H1 (cell line): ENCODE results near the gene GSTO2. TPM values are rescaled to one million over a fixed set of nuclear protein-coding genes. Genes with fewer than 3 reads are reported as not detected.

Source experiments
- CTCF ChIA-PET: fragments of 300-600 bp; sonication (Branson Sonifier 250); formaldehyde crosslinking; loops from one replicate; lab custom pipeline; 2021; ENCODE audit not compliant: partially characterized antibody; lab: Charles Lee
- POLR2A ChIA-PET: fragments of 300-600 bp; sonication (Branson Sonifier 250); formaldehyde crosslinking; loops from one replicate; lab custom pipeline; 2021; ENCODE audit warnings: inconsistent platforms; ENCODE audit not compliant: partially characterized antibody; lab: Charles Lee
- DNase-seq, 2 experiments: peaks; one replicate each; pipeline versions ENCODE4 v3.0.0 to v3.0.0-alpha.2; 2010 to 2022; ENCODE audit warnings: low spot score in 2 of 2, low read depth in 1 of 2, mixed read lengths in 1 of 2
- FAIRE-seq: peaks from 2 replicates; lab custom pipeline; 2011; peaks lifted over from hg19 to GRCh38; lab: Jason Lieb, UNC
- H2AFZ ChIP-seq: 2 replicates; pipeline ENCODE4 v1.8.1; 2012; ENCODE audit warnings: low read length, inconsistent platforms
- H2AK5ac ChIP-seq: 2 replicates; pipeline ENCODE4 v1.6.1; 2013; ENCODE audit warnings: low read depth, low read length
- H2BK120ac ChIP-seq: replicated peaks from 2 replicates; pipeline ENCODE3; 2013; ENCODE audit warnings: low read depth, low read length, inconsistent platforms
- H2BK12ac ChIP-seq: 2 replicates; pipeline ENCODE4 v1.6.1; 2013; ENCODE audit warnings: low read depth, low read length
- H2BK15ac ChIP-seq: 2 replicates; pipeline ENCODE4 v1.6.1; 2013; ENCODE audit warnings: low read length
- H2BK20ac ChIP-seq: 2 replicates; pipeline ENCODE4 v1.6.1; 2013; ENCODE audit warnings: low read length
- H2BK5ac ChIP-seq: 2 replicates; pipeline ENCODE4 v1.6.1; 2013; ENCODE audit warnings: low read depth, low read length
- H3K14ac ChIP-seq: 2 replicates; pipeline ENCODE4 v1.6.1; 2013; ENCODE audit warnings: inconsistent platforms; ENCODE audit not compliant: insufficient read length
- H3K18ac ChIP-seq: 2 replicates; pipeline ENCODE4 v1.6.1; 2013; ENCODE audit warnings: low read length; ENCODE audit errors: extremely low read depth
- H3K23ac ChIP-seq: 2 replicates; pipeline ENCODE4 v1.6.1; 2013; ENCODE audit warnings: inconsistent platforms; ENCODE audit not compliant: insufficient read length
- H3K23me2 ChIP-seq: 2 replicates; pipeline ENCODE4 v1.6.1; 2013; ENCODE audit warnings: low read depth, low read length
- H3K27ac ChIP-seq: 2 replicates; pipeline ENCODE4 v1.6.1; 2011; ENCODE audit warnings: low read depth, low read length, inconsistent platforms
- H3K27me3 ChIP-seq, 4 experiments: replicated peaks in 1 of 4; 1 replicate in 1 of 4; 2 replicates in 3 of 4; pipeline versions ENCODE4 v1.6.1 to v1.8.1; 2011 to 2013; ENCODE audit warnings: low read length in 3 of 4, mild to moderate bottlenecking in 3 of 4, inconsistent platforms in 2 of 4, mixed read lengths in 2 of 4, moderate library complexity in 1 of 4; ENCODE audit not compliant: control insufficient read depth in 3 of 4, insufficient read depth in 3 of 4; ENCODE audit errors: extremely low read depth in 1 of 4
- H3K36me3 ChIP-seq, 4 experiments: 2 replicates each; pipeline versions ENCODE4 v1.6.1 to v1.8.1; 2011 to 2013; ENCODE audit warnings: mild to moderate bottlenecking in 4 of 4, low read length in 3 of 4, moderate library complexity in 2 of 4, control low read depth in 1 of 4, inconsistent platforms in 1 of 4; ENCODE audit not compliant: insufficient read depth in 4 of 4, control insufficient read depth in 2 of 4
- H3K4ac ChIP-seq: replicated peaks from 2 replicates; pipeline ENCODE3; 2013; ENCODE audit warnings: low read length, low read depth, mixed read lengths, inconsistent platforms; ENCODE audit not compliant: insufficient read length
- H3K4me1 ChIP-seq, 4 experiments: replicated peaks in 1 of 4; 1 replicate in 1 of 4; 2 replicates in 3 of 4; pipeline versions ENCODE4 v1.6.1 to v1.8.1; 2011 to 2013; ENCODE audit warnings: low read length in 3 of 4, inconsistent platforms in 2 of 4, mixed read lengths in 1 of 4; ENCODE audit not compliant: insufficient read depth in 4 of 4, control insufficient read depth in 3 of 4
- H3K4me2 ChIP-seq, 2 experiments: 2 replicates each; pipeline versions ENCODE4 v1.6.1 to v1.8.1; 2011 to 2013; ENCODE audit warnings: low read depth in 2 of 2, low read length in 2 of 2, control low read depth in 1 of 2, inconsistent platforms in 1 of 2, mild to moderate bottlenecking in 1 of 2; ENCODE audit not compliant: insufficient read depth in 1 of 2
- H3K4me3 ChIP-seq, 4 experiments: fragments of 200-600, 300-600 bp in 1 of 4; sonication (generic), shearing (Covaris generic), sonication (Bioruptor Twin) in 1 of 4; 2 replicates each; pipeline versions ENCODE4 v1.5.1 to v1.8.1; 2011 to 2016; ENCODE audit warnings: low read length in 4 of 4, low read depth in 3 of 4, control low read depth in 2 of 4, inconsistent platforms in 2 of 4, mild to moderate bottlenecking in 2 of 4, mixed read lengths in 1 of 4, moderate library complexity in 1 of 4; ENCODE audit not compliant: insufficient read depth in 2 of 4; ENCODE audit errors: extremely low read depth in 1 of 4
- H3K56ac ChIP-seq: replicated peaks from 2 replicates; pipeline ENCODE3; 2013; ENCODE audit warnings: low read depth, mild to moderate bottlenecking, mixed read lengths, low read length, inconsistent platforms; ENCODE audit not compliant: insufficient read length
- H3K79me1 ChIP-seq: 2 replicates; pipeline ENCODE4 v1.6.1; 2013; ENCODE audit warnings: low read depth, low read length, control low read depth
- H3K79me2 ChIP-seq, 2 experiments: 2 replicates each; pipeline versions ENCODE4 v1.6.1 to v1.8.1; 2012 to 2013; ENCODE audit warnings: low read length in 2 of 2, mild to moderate bottlenecking in 2 of 2, inconsistent platforms in 1 of 2; ENCODE audit not compliant: insufficient read depth in 2 of 2, control insufficient read depth in 1 of 2
- H3K9ac ChIP-seq, 4 experiments: replicated peaks in 1 of 4; 1 replicate in 1 of 4; 2 replicates in 3 of 4; pipeline versions ENCODE4 v1.6.1 to v1.8.1; 2011 to 2013; ENCODE audit warnings: low read depth in 3 of 4, low read length in 3 of 4, control low read depth in 2 of 4, mild to moderate bottlenecking in 2 of 4, moderate library complexity in 2 of 4, inconsistent platforms in 1 of 4; ENCODE audit errors: extremely low read depth in 1 of 4
- H3K9me3 ChIP-seq, 2 experiments: 2 replicates each; pipeline versions ENCODE4 v1.6.1 to v1.8.1; 2012 to 2013; ENCODE audit warnings: mild to moderate bottlenecking in 2 of 2, moderate library complexity in 2 of 2, control low read depth in 1 of 2, inconsistent platforms in 1 of 2, low read depth in 1 of 2, low read length in 1 of 2, mixed read lengths in 1 of 2; ENCODE audit not compliant: insufficient read depth in 2 of 2
- H4K20me1 ChIP-seq, 2 experiments: replicated peaks in 1 of 2; 2 replicates each; pipeline versions ENCODE3 to v1.8.1; 2011 to 2013; ENCODE audit warnings: inconsistent platforms in 2 of 2, low read length in 2 of 2, mild to moderate bottlenecking in 1 of 2; ENCODE audit not compliant: insufficient read depth in 2 of 2, control insufficient read depth in 1 of 2
- H4K5ac ChIP-seq: 2 replicates; pipeline ENCODE4 v1.6.1; 2013; ENCODE audit warnings: low read length, low read depth, mixed read lengths, inconsistent platforms; ENCODE audit not compliant: insufficient read length
- H4K8ac ChIP-seq: 2 replicates; pipeline ENCODE4 v1.8.0; 2013; ENCODE audit warnings: mild to moderate bottlenecking, moderate library complexity, low read length, inconsistent platforms; ENCODE audit not compliant: insufficient read depth; ENCODE audit errors: extremely low read depth
- H4K91ac ChIP-seq: replicated peaks from 2 replicates; pipeline ENCODE3; 2013; ENCODE audit warnings: low read length, mixed read lengths, inconsistent platforms; ENCODE audit not compliant: insufficient read length
- BRCA1 ChIP-seq: IDR thresholded peaks from 2 replicates; pipeline ENCODE4 v1.6.1; 2012; ENCODE audit warnings: low read depth, low read length, improper control_type of control experiment
- CREB1 ChIP-seq: IDR thresholded peaks from 2 replicates; pipeline ENCODE4 v1.6.1; 2012; ENCODE audit warnings: inconsistent platforms
- NRF1 ChIP-seq: IDR thresholded peaks from 2 replicates; pipeline ENCODE4 v1.6.1; 2011; ENCODE audit warnings: mild to moderate bottlenecking, low read depth, low read length, improper control_type of control experiment
- PHF8 ChIP-seq: fragments of 200-600 bp; sonication (generic); conservative IDR thresholded peaks from 2 replicates; pipeline ENCODE4 v1.7.1; 2012; ENCODE audit warnings: low read depth, mild to moderate bottlenecking, inconsistent platforms, low read length, moderate library complexity
- RFX5 ChIP-seq: IDR thresholded peaks from 2 replicates; pipeline ENCODE4 v1.6.1; 2011; ENCODE audit warnings: low read depth, low read length, improper control_type of control experiment, borderline replicate concordance
- SAP30 ChIP-seq: fragments of 300-600 bp; sonication (generic); IDR thresholded peaks from 2 replicates; pipeline ENCODE4 v1.7.1; 2012; ENCODE audit warnings: low read length, moderate library complexity, mild to moderate bottlenecking, inconsistent platforms; ENCODE audit not compliant: insufficient read depth, insufficient replicate concordance
- SIN3A ChIP-seq, 2 experiments: IDR thresholded peaks in 1 of 2; conservative IDR thresholded peaks in 1 of 2; 2 replicates each; pipeline ENCODE4 v1.6.1; 2011 to 2012; ENCODE audit warnings: low read length in 2 of 2, improper control_type of control experiment in 1 of 2, low read depth in 1 of 2, mild to moderate bottlenecking in 1 of 2
- SP2 ChIP-seq: IDR thresholded peaks from 2 replicates; pipeline ENCODE4 v1.6.1; 2012; ENCODE audit warnings: mild to moderate bottlenecking, low read length, inconsistent platforms
- SP4 ChIP-seq: IDR thresholded peaks from 2 replicates; pipeline ENCODE4 v1.6.1; 2012; ENCODE audit warnings: low read length, inconsistent platforms
- SUZ12 ChIP-seq: fragments of 200-600 bp; sonication (generic); IDR thresholded peaks from 2 replicates; pipeline ENCODE4 v1.6.1; 2012; ENCODE audit warnings: mild to moderate bottlenecking, inconsistent platforms, low read length, moderate library complexity, mixed read lengths
- TBP ChIP-seq: IDR thresholded peaks from 2 replicates; pipeline ENCODE4 v1.6.1; 2011; ENCODE audit warnings: low read depth, low read length, improper control_type of control experiment
- WGBS, 2 experiments: shearing (Covaris generic) in 1 of 2; methylation state at CpG; one replicate each; pipeline versions ENCODE4 v1.1.6 to v1.1.7; 2013 to 2015; ENCODE audit warnings: low lambda C conversion rate in 2 of 2, mixed read lengths in 2 of 2, inconsistent platforms in 1 of 2, low coverage in 1 of 2, missing lambda C conversion rate in 1 of 2; ENCODE audit not compliant: insufficient replicate concordance in 2 of 2, insufficient coverage in 1 of 2, insufficient read length in 1 of 2; ENCODE audit errors: extremely low coverage in 1 of 2, missing lambda C conversion rate in 1 of 2; 5-methylcytosine and 5-hydroxymethylcytosine counted together
- polyA plus RNA-seq, 7 experiments: library from polyadenylated mRNA; depleted of rRNA in 3 of 7; stranded (reverse) in 5 of 7; unstranded in 2 of 7; fragments of >200 nt in 5 of 7; fragments of 200-250 nt in 2 of 7; gene quantifications; 1 replicate in 5 of 7; 2 replicates in 1 of 7; 4 replicates in 1 of 7; pipeline versions ENCODE4 v1.2.1 to v1.2.3, GENCODE V29; 2011 to 2013; ENCODE audit warnings: missing spikeins in 2 of 7, mixed read lengths in 2 of 7
- total RNA-seq: library from RNA; stranded (reverse); fragmentation: NEBNext Ultra II Directional; extraction: Animal tissue kit (Norgen Biotek cat#: 25700); gene quantifications from 2 replicates; pipeline ENCODE4 v1.2.1, GENCODE V29; 2021

Gene GSTO2
- total and polyA plus RNA-seq, 2 of the 8 experiments (the other 6 are each of a cell fraction or from before 2014, with no cell fraction given): 13.1 to 41.7 TPM

DNA sequence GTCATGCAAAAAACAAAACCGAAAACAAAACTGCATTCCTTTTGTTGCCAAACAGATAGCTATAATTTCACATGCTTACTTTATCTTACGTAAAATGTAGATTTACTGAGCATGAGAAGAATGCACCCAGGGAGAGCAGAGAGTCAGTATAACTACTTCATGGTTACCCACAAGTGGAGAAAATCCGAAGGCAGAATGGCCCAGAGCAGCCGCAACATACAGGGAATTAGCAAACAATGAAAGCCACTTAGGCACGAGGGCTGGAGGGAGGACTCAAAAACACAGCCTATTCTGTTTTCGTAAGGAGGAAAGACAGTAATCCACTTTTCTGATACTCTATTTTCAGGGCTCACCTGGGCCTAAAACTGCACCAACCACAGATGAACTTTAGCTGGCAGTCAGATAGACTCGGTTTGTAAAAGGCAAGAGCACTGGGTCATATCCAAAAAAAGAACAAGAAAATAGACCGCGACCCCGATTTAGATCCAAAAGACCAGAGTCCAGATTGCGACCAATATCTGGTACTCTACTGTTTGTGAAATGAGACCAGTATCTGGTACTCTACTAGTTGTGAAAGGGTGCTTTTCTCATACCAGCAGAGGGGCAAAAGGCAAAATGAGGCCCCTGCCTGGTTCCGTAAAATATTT lies 68.0 kb downstream of the GSTO2 start:
- peak overlapping the region; percentile 73 to 90 (median 80) for H3K4me3 ChIP-seq
- ChIA-PET CTCF (interaction anchor here (0.9 to 7.3 kb wide), 10 partner anchors 9 to 62 kb away, joined by 3 to 86 read pairs (median 6); no protein-coding TSS in a partner anchor), POLR2A (interaction anchor here (0.8 to 4.2 kb wide), 9 partner anchors 7 to 83 kb away, joined by 3 to 37 read pairs (median 5); partner anchors contain the start of gene GSTO1)
- H3K56ac ChIP-seq: no peak overlapping the region
- no peaks in the 10 kb centered on the region for H3K9me3 ChIP-seq
- H2BK15ac ChIP-seq: no peak overlapping the region; the same call in 1 of the 2 replicates
- no peak overlapping the region for H2AFZ ChIP-seq
- DNase-seq (peak in 1 of 2 experiments; percentile 35), FAIRE-seq (no peak)
- no peak overlapping the region for H3K14ac ChIP-seq
- H4K20me1 ChIP-seq: peaks cover 4 to 9% of the 10 kb centered on the region in 2 experiments
- no peak overlapping the region for H3K4ac ChIP-seq
- peaks cover 19 to 58% of the 10 kb centered on the region in 2 experiments for H3K79me2 ChIP-seq
- H3K18ac ChIP-seq: no peak overlapping the region
- peaks cover 0 to 2% (median 0%) of the 10 kb centered on the region in 4 experiments; a peak in 1 of 7 replicates for H3K27me3 ChIP-seq
- 21% methylated on average over 12 of the region's 12 CpGs; no CpG with 5 or more reads in 1 of the 2 experiments for WGBS, 2 experiments
- peaks cover 26 to 42% (median 31%) of the 10 kb centered on the region in 4 experiments for H3K4me1 ChIP-seq
- no peak overlapping the region for H3K27ac ChIP-seq
- peak overlapping the region; percentile 63; the same call in 1 of the 2 replicates for H2BK5ac ChIP-seq
- peak overlapping the region in 2 of 4 experiments; percentile 34 to 74; a peak in 4 of 7 replicates for H3K9ac ChIP-seq
- H2AK5ac ChIP-seq: peak overlapping the region; percentile 65; the same call in 1 of the 2 replicates
- H4K5ac ChIP-seq: no peak overlapping the region
- no peak overlapping the region for H4K91ac ChIP-seq
- peak overlapping the region; percentile 36 for H2BK120ac ChIP-seq
- H3K4me2 ChIP-seq: peak overlapping the region; percentile 86 to 93
- H4K8ac ChIP-seq: no peak overlapping the region
- no peaks in the 10 kb centered on the region for H3K36me3 ChIP-seq
- TF ChIP-seq SP2 (no peak), TBP (no peak), BRCA1 (no peak), SIN3A (conservative IDR thresholded peaks at IDR 0.05 in 1 of 2, IDR thresholded peaks at IDR 0.05 in 1 of 2; ENCODE audit: low read depth in 1 of 2, low read length in 2 of 2) (no peak), SAP30 (no peak), CREB1 (no peak), SUZ12 (no peak), NRF1 (no peak), PHF8 (no peak), SP4 (no peak), RFX5 (no peak)
- peaks cover 24% of the 10 kb centered on the region for H3K79me1 ChIP-seq
- H2BK20ac ChIP-seq: no peak overlapping the region
- no peak overlapping the region for H3K23ac ChIP-seq
- H3K23me2 ChIP-seq: peaks cover 18% of the 10 kb centered on the region
- 0 out of 2 replicates have a peak overlapping the region, but pooled peaks have one; percentile 80 for H2BK12ac ChIP-seq
